HepG2 (cell line): ENCODE measurements around the gene STYXL1. TPM values are rescaled to one million over a fixed set of nuclear protein-coding genes. Genes with fewer than 3 reads are reported as not detected.
"Not testable (repeated sequence)": the region's sequence is repeated elsewhere in the genome, so short reads cannot be mapped to it uniquely, and the experiment has no call there.

Experiments
- ATAC-seq: fragments of 200-7000 bp; cut with Tn5 transposase; 3 replicates; pipeline ENCODE4 v1.9.1; 2020; ENCODE audit warnings: mild to moderate bottlenecking, moderate library complexity
- BruUV-seq: library from RNA; stranded (reverse); fragments of 400-500 nt; replicated peaks from 2 replicates; lab custom pipeline; 2021; lab: Mats Ljungman, UMichigan
- CTCF ChIA-PET: fragments of 300-600 bp; formaldehyde crosslinking; extraction: SDS; loops from one replicate; lab custom pipeline; 2021; ENCODE audit warnings: low total read pairs, inconsistent platforms, low intra/inter-chr PET ratio; lab: Yijun Ruan, JAX
- POLR2A ChIA-PET: fragments of 350-600 bp; sonication (Branson Sonifier 250); formaldehyde crosslinking; loops from one replicate; lab custom pipeline; 2020; ENCODE audit warnings: antibody characterized with exemption, inconsistent platforms; lab: Yijun Ruan, JAX
- DNase-seq: peaks from one replicate; pipeline ENCODE4 v3.0.0-alpha.2; 2015; ENCODE audit warnings: low spot score
- FAIRE-seq: peaks from 3 replicates; lab custom pipeline; 2011; peaks lifted over from hg19 to GRCh38; lab: Jason Lieb, UNC
- H2AFZ ChIP-seq: one replicate; pipeline ENCODE4 v1.6.1; 2011; ENCODE audit warnings: low read length, inconsistent platforms
- H3K27ac ChIP-seq: fragments of 300-600 bp; 3 replicates; pipeline ENCODE4 v1.8.0; 2011; ENCODE audit warnings: mixed run types, mild to moderate bottlenecking, mixed read lengths, low read length, inconsistent platforms; ENCODE audit not compliant: insufficient read depth; ENCODE audit errors: extremely low read length
- H3K27me3 ChIP-seq, 2 experiments: fragments of 200-600 bp in 1 of 2; 2 replicates in 1 of 2; 3 replicates in 1 of 2; pipeline versions ENCODE4 v1.6.0 to v1.8.0; 2011; ENCODE audit warnings: low read length in 2 of 2, mild to moderate bottlenecking in 2 of 2, moderate library complexity in 2 of 2, inconsistent platforms in 1 of 2; ENCODE audit not compliant: insufficient read depth in 2 of 2, control insufficient read depth in 1 of 2
- H3K36me3 ChIP-seq, 2 experiments: fragments of 200-600 bp in 1 of 2; replicated peaks in 1 of 2; 2 replicates in 1 of 2; 3 replicates in 1 of 2; pipeline versions ENCODE4 v1.5.1 to v1.8.0; 2011; ENCODE audit warnings: low read length in 2 of 2, inconsistent platforms in 1 of 2; ENCODE audit not compliant: insufficient read depth in 2 of 2, control insufficient read depth in 1 of 2
- H3K4me1 ChIP-seq: 2 replicates; pipeline ENCODE4 v1.5.1; 2012; ENCODE audit warnings: low read length, inconsistent platforms; ENCODE audit not compliant: insufficient read depth
- H3K4me2 ChIP-seq: 2 replicates; pipeline ENCODE4 v1.6.0; 2011; ENCODE audit warnings: low read depth, low read length, inconsistent platforms
- H3K4me3 ChIP-seq, 3 experiments: fragments of 200-600 bp in 1 of 3; sonication (generic), shearing (Covaris generic) in 1 of 3; replicated peaks in 1 of 3; 2 replicates each; pipeline ENCODE4 v1.5.1; 2011 to 2016; ENCODE audit warnings: low read length in 3 of 3, inconsistent platforms in 2 of 3, low read depth in 2 of 3, mild to moderate bottlenecking in 2 of 3, control low read depth in 1 of 3, mixed read lengths in 1 of 3; ENCODE audit not compliant: insufficient read depth in 1 of 3
- H3K79me2 ChIP-seq: one replicate; pipeline ENCODE4 v1.6.1; 2011; ENCODE audit warnings: low read length, inconsistent platforms; ENCODE audit not compliant: insufficient read depth
- H3K9ac ChIP-seq: 2 replicates; pipeline ENCODE4 v1.6.0; 2011; ENCODE audit warnings: mild to moderate bottlenecking, low read depth, low read length, inconsistent platforms; ENCODE audit not compliant: insufficient read depth
- H3K9me3 ChIP-seq: 2 replicates; pipeline ENCODE4 v1.5.1; 2012; ENCODE audit warnings: mild to moderate bottlenecking, low read length
- H4K20me1 ChIP-seq: 2 replicates; pipeline ENCODE4 v1.6.0; 2011; ENCODE audit warnings: inconsistent platforms, mild to moderate bottlenecking, low read length, moderate library complexity; ENCODE audit not compliant: insufficient read depth
- MAFF ChIP-seq: IDR thresholded peaks from 2 replicates; pipeline ENCODE4 v1.6.1; 2011; ENCODE audit warnings: low read depth, low read length, improper control_type of control experiment
- MAFK ChIP-seq, 2 experiments: IDR thresholded peaks in 1 of 2; conservative IDR thresholded peaks in 1 of 2; 2 replicates each; pipeline ENCODE4 v1.6.1; 2011; ENCODE audit warnings: improper control_type of control experiment in 2 of 2, low read length in 2 of 2
- MBNL3 ChIP-seq: fragments of 250-450 bp; sonication (Bioruptor Pico); conservative IDR thresholded peaks from 2 replicates; pipeline ENCODE4 v1.8.0; 2022; ENCODE audit warnings: mild to moderate bottlenecking, inconsistent platforms
- MED1 ChIP-seq: sonication (generic); formaldehyde crosslinking; IDR thresholded peaks from 2 replicates; pipeline ENCODE4 v1.4.0; 2020; ENCODE audit warnings: missing genetic modification reagents
- MLX ChIP-seq: IDR thresholded peaks from 2 replicates; pipeline ENCODE4 v1.6.1; 2016
- PCBP2 ChIP-seq: fragments of 200-400 bp; formaldehyde crosslinking; optimal IDR thresholded peaks from 2 replicates; pipeline ENCODE3; 2018; ENCODE audit warnings: low read length, low read depth; ENCODE audit not compliant: poor library complexity, severe bottlenecking
- RELA ChIP-seq: sonication (generic); formaldehyde crosslinking; IDR thresholded peaks from 2 replicates; pipeline ENCODE4 v1.4.0; 2020; ENCODE audit warnings: missing genetic modification reagents
- SOX5 ChIP-seq: IDR thresholded peaks from 2 replicates; pipeline ENCODE4 v1.6.1; 2016; ENCODE audit warnings: borderline replicate concordance
- ZC3H13 ChIP-seq: sonication (generic); formaldehyde crosslinking; IDR thresholded peaks from 2 replicates; pipeline ENCODE4 v1.8.1; 2023; ENCODE audit warnings: mild to moderate bottlenecking, missing genetic modification reagents, moderate library complexity
- ZNF367 ChIP-seq: sonication (generic); formaldehyde crosslinking; IDR thresholded peaks from 2 replicates; pipeline ENCODE4 v1.4.0; 2020; ENCODE audit warnings: missing genetic modification reagents, borderline replicate concordance
- ZNF646 ChIP-seq: sonication (generic); formaldehyde crosslinking; IDR thresholded peaks from 2 replicates; pipeline ENCODE4 v1.9.0; 2021; ENCODE audit warnings: mild to moderate bottlenecking, missing genetic modification reagents
- WGBS: methylation state at CpG from one replicate; pipeline ENCODE4 v1.1.6; 2017; ENCODE audit warnings: low lambda C conversion rate; 5-methylcytosine and 5-hydroxymethylcytosine counted together
- in situ Hi-C: cut with HindIII; loops from 2 replicates; pipeline ENCODE4 v1.10.0; 2017; ENCODE audit warnings: low pct_unique_long_range_greater_than_20kb; ENCODE audit not compliant: extremely low pct_ligation_motif_present
- intact Hi-C: fragments of 100-400 bp; cut with micrococcal nuclease; formaldehyde crosslinking; loops from one replicate; pipeline ENCODE4 v1.10.0; 2022; ENCODE audit not compliant: unreplicated experiment
- polyA plus RNA-seq, 8 experiments: library from polyadenylated mRNA; depleted of rRNA in 3 of 8; stranded (reverse) in 7 of 8; unstranded in 1 of 8; fragments of >200 nt; fragmentation: Illumina TruSeq in 4 of 8; extraction: Trizol in 4 of 8; gene quantifications; 2 replicates each; pipeline versions ENCODE4 v1.2.1 to v1.2.3, GENCODE V29; 2011 to 2016; ENCODE audit warnings: low read depth in 4 of 8, missing spikeins in 1 of 8, mixed read lengths in 1 of 8; ENCODE audit not compliant: insufficient read depth in 1 of 8
- total RNA-seq, 5 experiments: library from RNA; depleted of rRNA; stranded (reverse); fragments of >200 nt; fragmentation: Illumina TruSeq; extraction: Trizol; gene quantifications; 2 replicates each; pipeline ENCODE4 v1.2.3, GENCODE V29; 2016; ENCODE audit warnings: low read depth in 1 of 5

STYXL1 gene
- total and polyA plus RNA-seq, 2 of the 13 experiments (the other 11 are each of a cell fraction or from before 2014, with no cell fraction given): 23.9 to 38.3 TPM

- Histone ChIP-seq H2AFZ (no peak overlapping the region), H4K20me1 (no peaks in the 10 kb centered on the region), H3K79me2 (no peaks in the 10 kb centered on the region), H3K27ac (no peak overlapping the region), H3K4me3 (no peak overlapping the region), H3K9me3 (no peaks in the 10 kb centered on the region), H3K4me2 (no peak overlapping the region), H3K36me3 (peaks cover 2 to 22% of the 10 kb centered on the region in 2 experiments; a peak in 3 of 5 replicates), H3K9ac (no peak overlapping the region), H3K4me1 (no peaks in the 10 kb centered on the region), H3K27me3 (no peaks in the 10 kb centered on the region)
- ChIA-PET CTCF (no interaction called here), POLR2A (no interaction called here)
- intact Hi-C loops (no loop called here), in situ Hi-C loops (no loop called here)
- 86% methylated on average over 8 of the region's 8 CpGs for WGBS
- BruUV-seq: no TSS peak
- FAIRE-seq (no peak), ATAC-seq (no peak), DNase-seq (no peak)
- 0 out of 2 replicates have a peak, but pooled peaks have one; percentile 27 for TF ChIP-seq MAFF
- TF ChIP-seq MLX (CRISPR knock-in tag): no peak
- peak; percentile 48; a peak in 3 of 4 replicates for TF ChIP-seq MAFK (conservative IDR thresholded peaks at IDR 0.05 in 1 of 2, IDR thresholded peaks at IDR 0.05 in 1 of 2; ENCODE audit: low read length in 2 of 2)
- TF ChIP-seq SOX5: no peak
- no peak for TF ChIP-seq MED1 (CRISPR knock-in tag)
- TF ChIP-seq ZNF646 (CRISPR knock-in tag): no peak
- no peak for TF ChIP-seq ZC3H13
- no peak for TF ChIP-seq MBNL3 (CRISPR knock-in tag)
- no peak for TF ChIP-seq PCBP2
- TF ChIP-seq ZNF367 (CRISPR knock-in tag): no peak
- TF ChIP-seq RELA: no peak
Observed at GRCh38 chr7:76008156-76008687, 39.6 kb downstream of the STYXL1 start.

GRCh38 chr7:76005004-76005403 lies 42.8 kb downstream of the STYXL1 start:
- H3K4me2 ChIP-seq, intact Hi-C loops, H2AFZ ChIP-seq, H3K4me1 ChIP-seq, H3K27ac ChIP-seq, in situ Hi-C loops, FAIRE-seq, H3K79me2 ChIP-seq, CTCF ChIA-PET, H3K9me3 ChIP-seq, DNase-seq, H3K9ac ChIP-seq, BruUV-seq, H4K20me1 ChIP-seq, POLR2A ChIA-PET, H3K4me3 ChIP-seq, H3K27me3 ChIP-seq, ATAC-seq: not testable (repeated sequence)
- WGBS: 100% methylated on average over 4 of the region's 4 CpGs
- H3K36me3 ChIP-seq: peaks cover 4 to 32% of the 10 kb centered on the region in 2 experiments; a peak in 4 of 5 replicates
